ENCODE measurements around the gene RYR2.

Gene RYR2

DNA sequence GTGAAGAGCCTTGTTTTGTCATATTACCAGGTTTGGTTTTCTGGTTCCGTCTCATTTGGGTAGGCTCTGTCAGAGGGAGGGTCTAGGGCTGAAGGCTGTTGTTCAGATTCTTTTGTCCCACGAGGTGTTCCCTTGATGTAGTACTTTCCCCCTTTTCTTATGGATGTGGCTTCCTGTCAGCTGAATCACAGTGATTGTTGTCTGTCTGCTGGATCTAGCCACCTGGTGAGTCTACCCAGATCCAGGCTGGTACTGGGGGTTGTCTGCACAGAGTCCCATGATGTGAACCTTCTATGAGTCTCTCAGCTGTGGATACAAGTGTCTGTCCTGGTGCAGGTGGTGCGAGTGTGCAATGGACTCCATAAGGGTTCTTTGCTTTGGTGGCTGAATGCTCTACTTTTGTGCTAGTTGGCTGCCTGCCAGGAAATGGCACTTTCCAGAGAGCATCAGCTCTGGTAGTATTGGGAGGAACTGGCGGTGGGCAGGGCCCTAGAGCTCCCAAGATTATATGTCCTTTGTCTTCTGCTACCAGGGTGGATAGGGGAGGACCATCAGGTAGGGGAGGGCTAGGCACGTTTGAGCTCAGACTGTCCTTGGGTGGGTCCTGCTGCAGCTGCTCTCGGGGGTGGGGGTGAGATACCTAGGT is 246.0 kb downstream of the RYR2 start:
- in situ Hi-C loops (cut with MboI; ENCODE audit: low pct_unique_long_range_greater_than_20kb, low sequenced_read_pairs, unreplicated experiment) = no loop called here

GRCh38 chr1:237293804-237294203 is 251.8 kb downstream of the RYR2 start:
- DNase-seq (ENCODE audit: low spot score) = no peak
- in situ Hi-C loops (cut with MboI; ENCODE audit: low pct_unique_long_range_greater_than_20kb, low sequenced_read_pairs, unreplicated experiment) = no loop called here
- no peak for TF ChIP-seq CTCF (IDR thresholded peaks at IDR 0.05; ENCODE audit: extremely low read depth, insufficient read depth, missing control alignments)

More for the DNA sequence above, 246.0 kb downstream of the RYR2 start:
- DNase-seq (ENCODE audit: low spot score) = no peak
- TF ChIP-seq CTCF (IDR thresholded peaks at IDR 0.05; ENCODE audit: extremely low read depth, insufficient read depth, missing control alignments) = no peak

GRCh38 chr1:237296861-237297260 is 254.9 kb downstream of the RYR2 start:
- in situ Hi-C loops (cut with MboI; ENCODE audit: low pct_unique_long_range_greater_than_20kb, low sequenced_read_pairs, unreplicated experiment) = no loop called here
- TF ChIP-seq CTCF (IDR thresholded peaks at IDR 0.05; ENCODE audit: extremely low read depth, insufficient read depth, missing control alignments) = no peak
- DNase-seq (ENCODE audit: low spot score) = no peak

GRCh38 chr1:237300642-237301041 is 258.7 kb downstream of the RYR2 start:
- no peak for TF ChIP-seq CTCF (IDR thresholded peaks at IDR 0.05; ENCODE audit: extremely low read depth, insufficient read depth, missing control alignments)
- in situ Hi-C loops (cut with MboI; ENCODE audit: low pct_unique_long_range_greater_than_20kb, low sequenced_read_pairs, unreplicated experiment) = no loop called here
- no peak for DNase-seq (ENCODE audit: low spot score)

DNA sequence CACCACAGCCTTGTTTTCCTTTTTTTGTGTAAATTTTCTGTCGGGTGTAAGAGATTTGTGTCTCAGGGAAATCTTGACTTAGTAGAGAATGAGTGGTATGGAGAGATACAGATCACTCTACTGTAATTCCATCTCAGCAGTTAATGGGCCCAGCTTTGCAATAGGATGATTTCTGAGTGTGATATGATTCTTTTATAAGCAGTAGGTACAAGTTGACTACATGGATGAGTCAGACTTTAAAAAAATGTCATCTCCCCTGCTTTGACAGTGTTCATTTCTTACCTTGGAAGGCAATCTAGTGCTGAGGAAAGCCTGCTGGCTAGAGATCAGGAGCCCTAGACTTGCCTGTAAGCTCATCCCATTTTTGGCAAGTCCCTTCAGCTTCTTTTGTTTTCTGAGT is 261.9 kb downstream of the RYR2 start:
- no peak for DNase-seq (ENCODE audit: low spot score)
- in situ Hi-C loops (cut with MboI; ENCODE audit: low pct_unique_long_range_greater_than_20kb, low sequenced_read_pairs, unreplicated experiment) = no loop called here
- TF ChIP-seq CTCF (IDR thresholded peaks at IDR 0.05; ENCODE audit: extremely low read depth, insufficient read depth, missing control alignments) = no peak

GRCh38 chr1:237306726-237307125 is 264.7 kb downstream of the RYR2 start:
- TF ChIP-seq CTCF (IDR thresholded peaks at IDR 0.05; ENCODE audit: extremely low read depth, insufficient read depth, missing control alignments) = no peak
- in situ Hi-C loops (cut with MboI; ENCODE audit: low pct_unique_long_range_greater_than_20kb, low sequenced_read_pairs, unreplicated experiment) = no loop called here
- DNase-seq (ENCODE audit: low spot score) = no peak
